Measurements from ENCODE around the gene TMEM253. TPM values are rescaled to one million over a fixed set of nuclear protein-coding genes. Genes with fewer than 3 reads are reported as not detected.

The TMEM253 gene
- not detected for total RNA-seq
- long read RNA-seq, donor 1: 0 reads
- long read RNA-seq, donor 2: 0 reads

GRCh38 chr14:21100931-21101330 is at the start of gene TMEM253:
TMEM253 (plus strand) TSS chr14:21101066; CDS start chr14:21101344, 278 bp downstream.
- DNase-seq (ENCODE audit: low spot score): no peak
- intact Hi-C loops (cut with DNase I): no loop called here

- no peak for DNase-seq (ENCODE audit: low spot score)
- intact Hi-C loops (cut with DNase I): loop anchor here in 1 of 2 donors (1.0 kb wide), 1 partner anchor 26 kb away; no protein-coding TSS in a partner anchor
Observed at GRCh38 chr14:21053184-21054122, 47.4 kb upstream of the TMEM253 start.

- no peak for DNase-seq (ENCODE audit: low spot score)
Observed at GRCh38 chr14:21054123-21054767, 46.6 kb upstream of the TMEM253 start.

GRCh38 chr14:21054768-21055145 is 46.1 kb upstream of the TMEM253 start:
- no peak for DNase-seq (ENCODE audit: low spot score)
- intact Hi-C loops (cut with DNase I): no loop called here

More at GRCh38 chr14:21054123-21054767, 46.6 kb upstream of the TMEM253 start:
- intact Hi-C loops (cut with DNase I): no loop called here

GRCh38 chr14:21055432-21056117 is 45.3 kb upstream of the TMEM253 start:
- intact Hi-C loops (cut with DNase I): no loop called here

GRCh38 chr14:21056520-21057163 is 44.2 kb upstream of the TMEM253 start:
- intact Hi-C loops (cut with DNase I): no loop called here

More at GRCh38 chr14:21055432-21056117, 45.3 kb upstream of the TMEM253 start:
- DNase-seq (ENCODE audit: low spot score): no peak

GRCh38 chr14:21057803-21058675 is 42.8 kb upstream of the TMEM253 start, which contains the start of gene RNASE8:
RNASE8 (plus strand) TSS chr14:21057822; CDS start chr14:21057893, 71 bp downstream.
- intact Hi-C loops (cut with DNase I): no loop called here
- DNase-seq (ENCODE audit: low spot score): no peak

More at GRCh38 chr14:21056520-21057163, 44.2 kb upstream of the TMEM253 start:
- no peak for DNase-seq (ENCODE audit: low spot score)

- intact Hi-C loops (cut with DNase I): no loop called here
Observed at GRCh38 chr14:21058903-21059302, 42.0 kb upstream of the TMEM253 start.

GRCh38 chr14:21059842-21060613 is 40.8 kb upstream of the TMEM253 start:
- intact Hi-C loops (cut with DNase I): no loop called here
- DNase-seq (ENCODE audit: low spot score): no peak

More at GRCh38 chr14:21058903-21059302, 42.0 kb upstream of the TMEM253 start:
- DNase-seq (ENCODE audit: low spot score): no peak

GRCh38 chr14:21060614-21061346 is 40.1 kb upstream of the TMEM253 start:
- intact Hi-C loops (cut with DNase I): no loop called here
- DNase-seq (ENCODE audit: low spot score): no peak

- DNase-seq (ENCODE audit: low spot score): no peak
- intact Hi-C loops (cut with DNase I): no loop called here
Observed at GRCh38 chr14:21061347-21061668, 39.6 kb upstream of the TMEM253 start.

GRCh38 chr14:21063479-21063878 is 37.4 kb upstream of the TMEM253 start:
- intact Hi-C loops (cut with DNase I): no loop called here
- no peak for DNase-seq (ENCODE audit: low spot score)

- DNase-seq (ENCODE audit: low spot score): no peak
- intact Hi-C loops (cut with DNase I): loop anchor here in 1 of 2 donors (5.0 kb wide), 1 partner anchor 40 kb away; no protein-coding TSS in a partner anchor
Observed at GRCh38 chr14:21066882-21067502, 33.9 kb upstream of the TMEM253 start.

GRCh38 chr14:21068521-21069387 is 32.1 kb upstream of the TMEM253 start:
- DNase-seq (ENCODE audit: low spot score): peak; percentile 88

GRCh38 chr14:21069388-21070082 is 31.3 kb upstream of the TMEM253 start:
- intact Hi-C loops (cut with DNase I): loop anchor here (5.0 kb wide), 1 partner anchor 38 kb away; no protein-coding TSS in a partner anchor
- DNase-seq (ENCODE audit: low spot score): peak; percentile 87

More at GRCh38 chr14:21068521-21069387, 32.1 kb upstream of the TMEM253 start:
- intact Hi-C loops (cut with DNase I): loop anchor here in 1 of 2 donors (5.0 kb wide), 1 partner anchor 39 kb away; no protein-coding TSS in a partner anchor
